HG02623 (cell line): ENCODE results near the gene MAP3K4.

Experiments
- ATAC-seq: cut with Tn5 transposase; IDR thresholded peaks from one replicate; pipeline ENCODE4 v1.9.1; 2021; ENCODE audit warnings: moderate library complexity; ENCODE audit not compliant: unreplicated experiment

Gene MAP3K4

GRCh38 chr6:161037873-161038228, 46.3 kb downstream of the MAP3K4 start:
- no peak for ATAC-seq

- ATAC-seq = peak; percentile 89
Measured at GRCh38 chr6:161038229-161039031, 46.9 kb downstream of the MAP3K4 start.

GRCh38 chr6:161041274-161041673, 49.7 kb downstream of the MAP3K4 start:
- no peak for ATAC-seq

GRCh38 chr6:161044335-161044734, 52.8 kb downstream of the MAP3K4 start:
- no peak for ATAC-seq

- no peak for ATAC-seq
Measured at GRCh38 chr6:161048641-161049040, 57.1 kb downstream of the MAP3K4 start.

- no peak for ATAC-seq
Measured at GRCh38 chr6:161050134-161050765, 58.7 kb downstream of the MAP3K4 start.

GRCh38 chr6:161053103-161053502, 61.5 kb downstream of the MAP3K4 start:
- ATAC-seq = no peak

- no peak for ATAC-seq
Measured at GRCh38 chr6:161054876-161055275, 63.3 kb downstream of the MAP3K4 start.

- ATAC-seq = no peak
Measured at GRCh38 chr6:161056451-161056850, 64.9 kb downstream of the MAP3K4 start.

- ATAC-seq = no peak
Measured at GRCh38 chr6:161057103-161058091, 65.8 kb downstream of the MAP3K4 start.

GRCh38 chr6:161058741-161059140, 67.2 kb downstream of the MAP3K4 start:
- ATAC-seq = no peak

GRCh38 chr6:161061576-161061975, 70.0 kb downstream of the MAP3K4 start:
- ATAC-seq = no peak

- ATAC-seq = no peak
Measured at GRCh38 chr6:161064915-161065314, 73.3 kb downstream of the MAP3K4 start.

GRCh38 chr6:161066511-161066910, 74.9 kb downstream of the MAP3K4 start:
- no peak for ATAC-seq

- ATAC-seq = no peak
Measured at GRCh38 chr6:161067749-161068148, 76.2 kb downstream of the MAP3K4 start.

GRCh38 chr6:161068321-161068741, 76.8 kb downstream of the MAP3K4 start:
- no peak for ATAC-seq

GRCh38 chr6:161073930-161074329, 82.4 kb downstream of the MAP3K4 start:
- ATAC-seq = no peak

GRCh38 chr6:161074496-161075121, 83.0 kb downstream of the MAP3K4 start:
- ATAC-seq = no peak

GRCh38 chr6:161076181-161076677, 84.7 kb downstream of the MAP3K4 start:
- ATAC-seq = no peak

GRCh38 chr6:161079566-161080262, 88.1 kb downstream of the MAP3K4 start:
- no peak for ATAC-seq
